GM19025 (cell line): Measurements from ENCODE around the gene HNRNPAB.

Source experiments
- ATAC-seq: cut with Tn5 transposase; IDR thresholded peaks from one replicate; pipeline ENCODE4 v1.9.1; 2021; ENCODE audit warnings: mild to moderate bottlenecking, low read depth, moderate library complexity; ENCODE audit not compliant: unreplicated experiment

HNRNPAB gene

DNA sequence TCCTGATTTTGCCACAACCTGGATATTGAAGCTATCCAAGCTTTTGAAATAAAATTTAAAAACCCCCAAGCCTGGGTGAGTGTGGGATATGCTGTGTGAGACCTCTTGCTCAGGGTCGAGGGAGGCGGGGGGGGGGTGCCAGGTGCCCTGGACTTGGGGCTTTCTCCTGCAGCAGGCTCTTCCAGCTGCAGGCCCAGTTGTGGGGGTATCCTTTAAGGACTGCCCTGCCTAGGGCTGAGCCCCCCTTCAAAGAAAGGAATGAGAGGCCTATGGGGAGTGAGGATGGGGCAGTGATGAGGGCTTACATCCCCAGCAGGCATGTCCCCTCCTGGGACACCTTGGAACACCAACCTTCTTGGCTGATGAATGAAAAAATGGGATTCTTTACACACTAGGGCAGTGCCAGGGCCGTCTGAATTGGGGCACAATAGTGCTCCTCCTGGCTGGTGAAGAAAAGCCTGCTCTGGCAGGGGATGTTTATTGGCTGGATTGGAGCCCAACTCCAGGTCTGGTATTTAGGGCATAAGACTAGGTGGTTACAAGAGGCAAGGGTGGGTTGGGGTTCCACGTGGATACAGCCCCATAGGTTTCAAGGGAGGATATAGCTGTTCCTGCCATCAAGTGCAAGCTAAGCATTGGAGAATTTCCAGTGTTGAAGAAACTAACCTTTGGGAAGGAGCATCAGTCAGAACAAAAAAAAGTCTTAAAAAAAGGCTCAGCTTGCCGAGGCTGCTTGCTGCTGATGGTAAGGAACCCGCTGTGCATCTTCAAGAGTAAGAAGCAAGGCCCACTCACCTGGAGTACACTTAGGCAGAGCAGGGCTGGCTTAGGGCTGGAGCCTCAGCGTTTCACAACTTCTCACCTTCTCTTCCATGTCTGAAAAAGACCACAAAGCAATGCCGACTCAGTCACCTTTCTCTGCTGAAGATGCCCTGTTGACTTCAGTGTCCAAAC, 7.0 kb downstream of the HNRNPAB start:
- no peak for ATAC-seq

DNA sequence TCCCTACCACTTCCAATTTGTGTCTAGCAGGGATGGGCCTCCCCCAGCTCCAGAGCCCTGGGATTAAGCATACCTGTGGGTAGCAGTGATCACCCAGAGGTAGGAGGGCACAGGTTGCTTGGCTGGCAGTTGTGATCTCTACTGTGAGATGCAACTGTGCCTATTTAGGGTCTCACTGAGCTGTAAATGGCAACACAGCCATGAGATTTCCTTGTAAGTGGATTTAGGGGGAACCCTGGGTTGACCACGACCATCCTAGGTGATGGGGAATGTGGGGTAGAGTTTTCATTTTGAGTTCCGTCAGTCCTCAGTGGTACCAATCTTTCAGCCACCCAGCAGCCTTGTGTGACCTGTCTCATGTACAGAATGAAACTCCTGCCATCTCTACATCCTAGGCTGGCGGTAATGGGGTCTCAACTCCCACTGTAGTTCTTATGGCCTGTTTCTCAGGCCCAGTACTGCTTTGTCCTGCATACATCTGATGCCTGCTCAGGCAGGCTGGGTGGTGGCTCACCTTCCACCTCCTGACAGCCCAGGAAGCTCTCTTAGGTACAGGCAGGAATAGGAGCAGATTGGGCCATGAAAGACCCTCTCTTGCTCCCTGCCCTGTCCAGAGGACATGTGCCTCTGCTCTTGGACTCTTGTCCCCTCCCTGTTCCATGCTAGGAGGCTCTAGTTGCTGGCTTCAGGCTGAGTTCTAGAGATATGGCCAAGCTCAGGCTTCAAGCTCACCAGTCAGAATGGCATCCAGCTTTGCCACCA, 8.1 kb downstream of the HNRNPAB start:
- ATAC-seq: no peak

DNA sequence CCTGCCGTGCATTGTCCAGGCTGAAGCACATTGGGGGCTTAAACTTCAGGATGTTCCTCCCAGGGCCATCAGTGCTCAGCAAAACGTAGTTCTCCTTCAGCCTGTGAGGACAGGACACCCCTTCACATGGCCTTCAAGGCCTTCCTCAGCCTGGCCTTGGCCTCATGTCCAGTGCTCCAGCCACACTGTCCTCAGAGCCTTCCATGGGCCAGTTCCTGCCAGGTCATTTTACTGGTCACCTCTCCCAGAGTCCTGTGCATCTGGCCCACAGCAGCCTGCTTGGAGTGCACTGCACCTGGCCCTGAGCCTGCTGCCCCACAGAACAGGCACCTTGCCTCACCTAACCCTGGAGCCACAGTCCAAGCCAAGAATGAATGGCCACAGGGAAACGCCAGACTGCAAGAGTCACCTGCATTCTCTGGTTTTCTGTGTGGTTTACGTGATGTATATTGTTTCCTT, 8.7 kb downstream of the HNRNPAB start:
- no peak for ATAC-seq

DNA sequence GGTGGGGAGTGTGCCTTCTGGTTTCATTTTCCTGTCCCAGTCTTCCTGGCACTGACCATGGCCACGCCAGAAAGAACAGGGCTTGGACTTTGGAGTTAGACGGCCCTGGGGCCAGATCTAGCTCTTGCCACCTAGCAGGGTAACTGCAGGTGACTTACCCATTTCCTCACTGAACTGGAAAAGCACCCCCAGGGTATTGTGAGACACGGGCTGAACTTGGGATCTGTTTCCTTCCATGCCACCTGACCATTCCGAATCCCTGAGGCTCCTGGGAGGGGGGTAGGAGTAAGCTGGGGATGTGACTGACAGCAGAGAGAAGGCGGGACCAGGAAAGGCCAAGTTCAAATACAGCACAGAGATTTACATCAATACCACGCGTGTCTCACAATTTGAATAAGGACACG, 9.4 kb downstream of the HNRNPAB start:
- no peak for ATAC-seq

DNA sequence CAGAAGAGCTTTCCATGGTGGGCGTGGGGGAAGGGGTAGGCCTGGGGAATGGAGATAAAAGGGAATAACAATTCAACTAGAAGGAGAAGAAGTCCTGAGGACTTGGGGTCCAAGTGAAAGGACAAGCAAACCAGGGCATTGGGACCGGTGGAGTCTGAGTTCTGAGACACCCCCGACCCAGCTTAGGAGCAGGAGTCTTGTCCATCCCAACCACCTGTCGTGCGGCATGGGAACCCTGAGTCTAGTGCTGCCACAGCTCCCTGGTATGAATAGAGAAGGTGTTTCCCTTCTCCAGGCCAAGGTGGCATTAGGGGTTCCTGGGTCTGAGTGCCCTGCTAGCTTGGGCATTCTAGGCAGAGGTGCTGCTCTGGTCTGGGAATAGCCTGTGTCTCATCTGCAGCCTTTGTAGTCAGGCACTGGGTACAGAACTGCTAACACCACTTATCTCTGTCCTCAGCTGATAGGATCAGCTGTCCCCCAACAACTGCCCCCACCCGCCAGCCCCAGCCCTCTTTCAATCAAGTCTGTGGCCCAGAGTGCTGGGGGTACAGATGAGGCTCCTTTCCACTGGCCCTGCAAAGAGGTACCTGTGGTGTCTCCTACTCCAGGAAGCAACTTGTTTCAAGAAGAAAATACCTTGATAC, 9.9 kb downstream of the HNRNPAB start:
- ATAC-seq: no peak

DNA sequence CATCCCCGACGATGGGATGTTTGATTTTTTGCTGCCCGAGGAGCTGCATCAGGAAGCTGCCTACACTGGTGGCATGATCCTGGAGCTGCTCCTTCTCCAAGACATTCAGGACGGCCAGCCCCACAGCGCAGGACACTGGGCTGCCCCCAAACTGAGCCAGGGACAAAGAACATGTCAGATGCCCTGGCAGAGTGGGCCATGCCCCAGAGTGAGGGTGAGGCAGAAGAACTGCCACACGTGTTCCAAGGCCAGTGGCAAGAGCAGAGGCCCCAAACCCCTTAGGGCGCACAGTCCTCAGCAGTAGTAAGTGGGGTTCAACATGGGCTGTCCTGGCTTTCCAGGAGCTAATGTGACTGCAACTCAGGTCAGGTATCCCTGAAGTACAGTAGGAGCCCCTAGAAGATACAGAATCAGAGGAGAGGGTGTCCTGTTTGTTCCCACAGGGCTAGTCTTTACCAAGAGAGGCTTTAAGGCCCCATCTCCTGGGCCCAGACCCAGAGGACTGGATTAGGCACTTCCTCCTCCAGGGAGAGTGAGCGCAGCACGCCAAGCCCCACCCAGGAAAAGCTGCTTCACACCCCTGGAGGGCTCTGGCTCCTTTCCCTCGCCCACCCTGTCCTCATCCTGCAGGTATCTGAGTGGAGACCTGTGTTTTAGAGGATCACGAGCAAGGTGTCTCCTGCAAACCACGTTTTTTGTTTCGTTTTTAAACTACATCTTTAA, 11.1 kb downstream of the HNRNPAB start:
- no peak for ATAC-seq

DNA sequence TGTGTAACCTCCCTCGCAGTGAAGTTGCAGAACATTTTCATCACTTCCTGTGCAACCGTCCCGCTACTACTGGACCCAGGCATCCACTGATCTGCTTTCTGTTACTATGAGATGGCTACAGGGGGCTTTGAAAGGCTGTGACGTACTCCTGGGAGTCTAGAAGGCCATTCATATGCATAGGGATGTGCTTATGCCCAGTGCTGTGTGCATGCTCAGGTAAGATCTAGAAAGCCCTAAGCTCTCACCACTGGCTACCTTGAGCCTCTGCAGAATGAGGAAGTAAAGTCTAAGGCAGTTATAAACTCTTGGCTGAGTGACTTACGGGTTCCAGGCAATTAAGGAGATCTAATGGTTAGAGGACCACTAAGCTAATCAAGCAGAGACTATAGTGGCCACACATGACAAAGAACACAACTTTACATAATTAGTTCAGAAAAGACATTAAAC, 11.8 kb downstream of the HNRNPAB start:
- no peak for ATAC-seq

DNA sequence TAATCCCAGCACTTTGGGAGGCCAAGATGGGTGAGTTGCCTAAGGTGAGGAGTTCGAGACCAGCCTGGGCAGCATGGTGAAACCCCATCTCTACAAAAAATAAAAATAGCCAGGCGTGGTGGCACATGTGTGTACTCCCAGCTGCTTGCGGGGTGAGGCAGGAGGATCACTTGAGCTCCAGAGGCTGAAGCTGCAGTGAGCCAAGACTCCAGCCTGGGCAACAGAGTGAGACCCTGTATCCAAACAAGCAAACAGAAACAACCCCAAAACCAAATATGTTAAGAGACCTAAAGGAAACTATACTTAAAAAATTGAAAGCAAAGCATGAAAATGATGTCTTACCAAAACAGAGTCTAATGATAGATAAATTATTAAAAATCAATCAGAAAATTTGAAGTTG, 12.4 kb downstream of the HNRNPAB start:
- ATAC-seq: no peak

DNA sequence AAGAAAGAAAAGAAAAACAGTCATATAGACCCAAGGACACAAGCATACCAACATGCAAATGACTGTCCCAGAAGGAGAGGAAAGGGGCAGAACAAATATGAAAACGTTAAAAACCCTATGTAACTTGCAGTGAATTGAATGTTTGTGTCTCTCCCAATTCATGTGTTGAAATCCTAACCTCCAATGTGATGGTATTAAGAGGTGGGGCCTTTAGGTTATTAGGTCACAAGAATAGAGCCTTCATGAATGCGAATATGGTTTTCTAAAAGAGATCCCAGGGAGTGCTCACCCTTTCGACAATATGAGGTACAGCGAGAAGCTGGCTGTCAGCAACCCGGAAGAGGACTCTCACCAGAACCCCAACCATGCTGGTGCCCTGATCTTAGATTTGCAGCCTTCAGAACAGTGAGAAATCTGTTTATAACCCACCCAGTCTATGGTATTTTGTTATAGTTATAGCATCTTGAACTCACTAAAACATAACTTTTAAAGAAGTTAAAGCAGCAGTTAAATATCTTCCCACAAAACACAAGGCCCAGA, 14.0 kb downstream of the HNRNPAB start:
- ATAC-seq: no peak

DNA sequence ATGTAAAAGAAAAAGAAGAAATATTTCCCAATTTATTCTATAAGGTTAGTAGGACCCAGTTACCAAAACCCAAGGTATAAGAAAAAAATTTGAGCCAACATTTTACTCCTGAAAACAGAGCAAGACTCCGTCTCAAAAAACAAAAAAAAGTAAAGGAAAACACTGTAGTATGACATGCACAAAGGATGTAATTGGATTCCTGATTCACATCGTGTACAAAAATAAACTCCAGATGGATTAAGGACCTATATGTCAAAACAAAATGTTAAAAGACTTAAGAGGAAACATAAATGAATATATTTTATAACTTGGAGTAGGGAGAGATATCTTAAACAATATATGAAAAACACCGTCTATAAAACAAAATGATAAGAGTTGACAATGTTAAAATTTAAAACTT, 14.5 kb downstream of the HNRNPAB start:
- ATAC-seq: no peak

DNA sequence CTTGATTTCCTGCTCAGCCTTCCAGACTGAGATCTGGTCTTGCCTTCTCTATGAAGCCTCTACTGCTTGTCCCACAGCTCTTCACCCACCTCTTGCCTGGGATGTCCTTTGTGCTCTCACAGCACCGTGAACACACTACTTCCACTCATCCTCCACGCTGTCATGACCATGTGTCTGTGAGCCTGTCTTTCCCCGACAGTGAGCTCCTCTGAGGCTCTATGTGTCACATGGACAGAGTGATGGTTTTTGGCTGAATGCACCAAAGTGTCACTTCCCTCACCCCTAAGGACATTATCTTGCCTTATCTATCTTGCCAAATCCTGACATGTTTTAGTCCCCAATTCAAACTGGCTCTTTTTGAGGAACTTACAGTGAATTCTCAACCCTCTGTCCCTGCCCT, 16.9 kb downstream of the HNRNPAB start:
- no peak for ATAC-seq

DNA sequence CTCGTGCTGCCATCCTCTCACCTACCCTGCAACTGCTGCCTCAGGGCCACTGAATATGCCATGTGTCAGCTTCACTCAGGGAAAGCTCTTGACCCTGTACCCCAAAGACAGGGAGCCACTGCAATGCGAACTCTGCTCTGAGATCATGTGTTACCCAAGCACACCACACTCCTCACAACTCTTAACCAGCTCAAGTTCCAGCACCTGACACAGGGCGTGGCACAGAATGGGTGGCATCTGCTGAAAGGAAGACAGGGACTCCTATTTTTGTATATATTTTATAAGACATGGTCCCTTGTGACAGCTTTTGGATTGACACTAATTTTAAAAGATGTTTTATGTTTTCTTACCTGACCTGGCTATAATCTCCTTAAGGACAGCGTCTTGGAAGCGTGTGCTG, 17.5 kb downstream of the HNRNPAB start:
- no peak for ATAC-seq

DNA sequence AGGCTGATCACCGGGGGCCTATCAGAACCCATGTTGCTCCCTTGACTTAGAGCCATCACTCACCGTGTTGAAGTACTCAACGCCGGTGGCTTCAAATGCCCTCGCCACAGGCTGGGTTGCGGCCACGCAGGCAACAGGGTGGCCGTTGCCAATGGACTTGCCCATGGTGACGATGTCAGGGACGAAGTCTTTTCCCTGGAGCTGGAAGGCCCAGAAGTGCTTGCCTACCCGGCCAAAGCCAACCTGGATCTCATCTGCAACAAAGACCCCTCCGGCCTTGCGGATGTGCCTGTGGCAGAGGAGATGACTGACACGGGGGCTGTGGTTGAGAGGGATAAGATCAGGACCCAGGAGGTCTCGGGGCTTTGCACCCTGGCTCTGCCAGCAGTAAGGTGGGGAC, 18.0 kb downstream of the HNRNPAB start:
- no peak for ATAC-seq

DNA sequence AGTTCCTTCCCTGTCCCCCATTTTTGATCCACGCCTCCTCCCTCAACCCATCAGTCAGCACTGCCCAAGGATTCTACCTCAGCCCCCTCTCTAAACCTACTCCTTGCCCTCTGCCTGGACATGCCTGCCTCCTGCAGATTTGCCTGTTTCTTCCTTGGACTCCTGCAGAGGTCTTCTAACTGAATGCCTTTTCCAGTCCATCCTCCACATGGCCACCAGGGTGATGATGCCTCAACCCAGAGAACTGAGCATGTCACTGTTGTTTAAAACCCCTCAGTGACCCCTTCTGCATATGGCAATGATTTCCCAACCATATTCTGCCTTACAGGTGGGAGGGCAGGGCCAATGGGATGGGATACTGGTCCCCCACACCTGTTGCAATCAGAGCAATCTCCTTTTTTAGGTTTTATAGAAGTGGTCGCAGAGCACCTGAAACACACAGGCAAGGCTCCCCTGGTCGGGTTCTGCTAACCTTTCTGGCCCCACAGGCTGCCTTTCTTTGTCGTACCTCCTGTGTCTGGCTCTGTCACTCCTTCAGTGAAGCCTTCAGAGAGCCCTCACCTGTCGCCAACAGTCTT, 19.0 kb downstream of the HNRNPAB start:
- ATAC-seq: no peak

DNA sequence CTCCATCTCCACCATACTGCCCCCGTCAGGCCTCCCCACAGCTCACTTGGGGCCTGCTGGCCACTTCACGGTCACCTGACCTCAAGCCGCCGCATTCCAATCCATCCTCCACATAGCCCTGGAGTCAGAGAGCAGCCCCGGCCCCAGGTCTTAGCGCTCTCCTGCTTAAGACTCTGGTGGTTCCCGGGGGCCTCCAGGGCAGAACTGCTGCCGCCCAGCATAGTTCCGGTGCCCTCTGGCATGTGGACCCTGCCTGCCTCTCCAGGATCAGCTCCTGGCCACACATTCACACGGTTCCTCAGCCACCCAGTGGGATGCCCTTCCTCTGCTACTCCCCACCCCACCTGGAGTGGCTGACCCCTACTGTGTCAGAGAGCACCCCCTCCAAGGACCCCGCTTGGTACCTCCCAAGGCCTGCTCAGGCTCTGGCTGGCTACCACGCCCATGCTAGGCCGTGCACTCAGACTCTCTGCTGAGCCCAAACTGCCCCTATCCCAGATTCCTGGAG, 19.5 kb downstream of the HNRNPAB start:
- ATAC-seq: no peak

DNA sequence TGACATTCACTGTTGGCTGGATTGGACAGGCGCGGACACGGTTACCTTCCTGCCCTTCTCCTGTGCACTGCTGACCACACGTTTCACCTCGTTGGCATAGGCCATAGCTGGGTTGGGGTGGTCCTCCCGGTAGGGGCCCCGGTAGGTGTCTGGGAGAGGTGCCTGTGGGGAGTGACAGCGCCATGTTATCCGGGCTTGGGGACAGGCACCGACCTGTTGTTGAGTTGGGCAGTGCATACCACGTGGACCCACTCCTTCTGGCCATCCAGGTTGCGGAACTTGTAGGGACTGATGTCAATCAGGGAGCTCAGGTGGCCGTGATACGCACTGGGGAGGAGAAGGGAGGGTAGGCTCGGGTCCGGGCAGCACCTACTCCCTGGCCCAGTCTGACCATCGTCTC, 20.1 kb downstream of the HNRNPAB start:
- no peak for ATAC-seq

DNA sequence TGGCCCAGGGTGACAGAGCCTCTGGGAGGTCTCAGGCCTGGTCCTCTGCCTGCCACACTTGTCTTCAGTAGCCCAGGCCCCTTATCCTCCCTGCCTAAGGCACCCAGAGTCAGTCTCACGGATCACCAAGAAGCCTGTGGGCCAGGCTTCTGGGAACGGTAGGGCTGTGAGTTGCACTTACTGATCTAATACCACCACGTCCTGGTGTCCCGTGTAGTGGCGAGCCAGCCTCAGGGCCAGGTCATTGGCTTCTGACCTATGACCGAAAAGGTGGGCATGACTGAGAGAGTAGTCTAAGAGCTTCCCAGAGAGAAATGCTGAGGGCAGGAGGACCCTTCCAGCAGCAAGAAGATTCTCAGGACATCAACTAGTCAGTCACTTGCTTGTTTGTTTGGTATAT, 20.8 kb downstream of the HNRNPAB start:
- ATAC-seq: no peak

DNA sequence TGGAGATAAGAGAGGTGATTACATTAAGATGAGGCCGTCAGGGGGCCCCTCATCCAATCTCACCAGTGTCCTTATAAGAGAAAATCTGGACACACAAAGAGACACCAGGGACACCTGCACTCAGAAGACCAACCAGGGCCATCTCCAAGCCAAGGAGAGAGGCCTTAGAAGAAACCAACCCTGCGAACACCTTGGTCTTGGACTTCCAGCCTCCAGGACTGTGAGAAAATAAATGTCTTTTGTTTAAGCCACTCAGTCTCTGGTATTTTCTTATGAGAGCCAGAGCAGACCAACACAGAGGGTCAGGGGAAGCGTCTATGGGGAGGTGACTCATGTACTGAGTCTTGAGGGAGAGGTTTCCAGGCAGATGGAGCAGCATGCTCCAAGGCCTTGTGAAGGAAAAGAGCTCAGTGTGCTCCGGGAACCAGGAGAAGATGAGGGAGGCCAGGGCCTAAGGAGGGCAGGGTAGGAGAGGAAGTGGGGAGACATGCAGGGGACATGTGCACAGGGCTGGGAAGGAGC, 22.9 kb downstream of the HNRNPAB start:
- ATAC-seq: no peak

DNA sequence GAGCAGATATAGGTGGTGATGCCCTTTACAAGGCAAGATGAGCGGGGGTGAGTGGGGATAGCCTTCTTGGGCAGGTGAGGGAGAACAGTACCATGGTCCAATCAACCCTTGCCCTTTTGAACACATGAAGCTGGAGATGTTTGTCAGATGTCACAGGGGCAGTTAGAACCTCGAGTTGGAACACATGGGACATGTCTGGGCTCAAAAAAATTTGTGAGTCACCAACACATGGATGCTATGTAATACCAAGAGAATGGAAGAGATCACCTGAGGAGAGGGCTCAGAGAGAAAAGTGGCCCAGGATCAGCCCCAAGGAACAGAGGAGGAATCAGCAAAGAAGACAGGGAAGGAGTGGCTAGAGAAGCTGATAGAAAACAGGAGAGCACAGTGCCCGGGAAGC, 23.6 kb downstream of the HNRNPAB start:
- no peak for ATAC-seq
